SK-N-SH treated with all-trans-retinoic acid at 6 μM for 48 hours (cell line): ENCODE measurements around the gene DSE.

Experiments used
- ATAC-seq: fragments of 200-7000 bp; cut with Tn5 transposase; 3 replicates; pipeline ENCODE4 v1.9.1; 2020; ENCODE audit warnings: mild to moderate bottlenecking, moderate library complexity
- ARNTL ChIP-seq: fragments of 450-650 bp; formaldehyde crosslinking; IDR thresholded peaks from 2 replicates; pipeline ENCODE4 v1.5.0; 2020; ENCODE audit warnings: low read depth, mild to moderate bottlenecking, moderate library complexity, borderline replicate concordance
- BACH2 ChIP-seq: fragments of 250-450 bp; sonication (Bioruptor Pico); IDR thresholded peaks from 2 replicates; pipeline ENCODE4 v1.9.0; 2021; ENCODE audit warnings: mild to moderate bottlenecking, borderline replicate concordance
- CSDC2 ChIP-seq: fragments of 250-450 bp; sonication (Bioruptor Pico); IDR thresholded peaks from 2 replicates; pipeline ENCODE4 v1.5.0; 2020; ENCODE audit warnings: mild to moderate bottlenecking, moderate library complexity
- ESRRG ChIP-seq: fragments of 250-450 bp; sonication (Bioruptor Pico); IDR thresholded peaks from 2 replicates; pipeline ENCODE4 v1.6.1; 2021; ENCODE audit warnings: mild to moderate bottlenecking
- GLIS3 ChIP-seq: fragments of 250-450 bp; sonication (Bioruptor Pico); IDR thresholded peaks from 2 replicates; pipeline ENCODE4 v1.5.0; 2020; ENCODE audit warnings: mild to moderate bottlenecking, moderate library complexity
- ISL1 ChIP-seq: fragments of 250-450 bp; sonication (Bioruptor Pico); IDR thresholded peaks from 2 replicates; pipeline ENCODE4 v2.1.2; 2022; ENCODE audit warnings: mild to moderate bottlenecking, moderate library complexity
- OSR1 ChIP-seq: fragments of 250-450 bp; sonication (Bioruptor Pico); IDR thresholded peaks from 2 replicates; pipeline ENCODE4 v1.8.0; 2022; ENCODE audit warnings: moderate library complexity, mild to moderate bottlenecking, inconsistent platforms
- PPARA ChIP-seq: fragments of 250-450 bp; sonication (Bioruptor Pico); IDR thresholded peaks from 2 replicates; pipeline ENCODE4 v1.5.0; 2020; ENCODE audit warnings: mild to moderate bottlenecking, borderline replicate concordance
- RARB ChIP-seq: fragments of 250-450 bp; sonication (Bioruptor Pico); IDR thresholded peaks from 2 replicates; pipeline ENCODE4 v1.8.0; 2021; ENCODE audit warnings: mild to moderate bottlenecking, moderate library complexity
- SNAI2 ChIP-seq: fragments of 250-450 bp; sonication (Bioruptor Pico); IDR thresholded peaks from 2 replicates; pipeline ENCODE4 v1.5.0; 2020; ENCODE audit warnings: mild to moderate bottlenecking, moderate library complexity
- TCF4 ChIP-seq: fragments of 250-450 bp; sonication (Bioruptor Pico); IDR thresholded peaks from 2 replicates; pipeline ENCODE4 v1.8.0; 2021; ENCODE audit warnings: mild to moderate bottlenecking, moderate library complexity, borderline replicate concordance
- TOX ChIP-seq: fragments of 250-450 bp; sonication (Bioruptor Pico); IDR thresholded peaks from 2 replicates; pipeline ENCODE4 v1.8.0; 2021; ENCODE audit warnings: mild to moderate bottlenecking, moderate library complexity, borderline replicate concordance
- ZC3H10 ChIP-seq: fragments of 250-450 bp; sonication (Bioruptor Pico); IDR thresholded peaks from 2 replicates; pipeline ENCODE4 v1.5.1; 2021; ENCODE audit warnings: mild to moderate bottlenecking, moderate library complexity
- ZFP3 ChIP-seq: fragments of 250-450 bp; sonication (Bioruptor Pico); IDR thresholded peaks from 2 replicates; pipeline ENCODE4 v1.5.0; 2020; ENCODE audit warnings: mild to moderate bottlenecking, moderate library complexity
- ZFP30 ChIP-seq: fragments of 450-650 bp; formaldehyde crosslinking; IDR thresholded peaks from 2 replicates; pipeline ENCODE4 v1.5.0; 2022; ENCODE audit warnings: mild to moderate bottlenecking, moderate library complexity
- ZNF565 ChIP-seq: fragments of 450-650 bp; formaldehyde crosslinking; conservative IDR thresholded peaks from 2 replicates; pipeline ENCODE4 v1.5.0; 2020; ENCODE audit warnings: low read depth, mild to moderate bottlenecking, moderate library complexity
- ZNF70 ChIP-seq: fragments of 450-650 bp; formaldehyde crosslinking; IDR thresholded peaks from 2 replicates; pipeline ENCODE4 v1.5.0; 2020; ENCODE audit warnings: mild to moderate bottlenecking, moderate library complexity
- ZNF8 ChIP-seq: fragments of 450-650 bp; formaldehyde crosslinking; IDR thresholded peaks from 2 replicates; pipeline ENCODE4 v1.5.0; 2020; ENCODE audit warnings: mild to moderate bottlenecking, moderate library complexity
- TF ChIP-seq, protein P1 (sequence below): fragments of 250-450 bp; sonication (Bioruptor Pico); IDR thresholded peaks from 2 replicates; pipeline ENCODE4 v1.8.0; 2021; ENCODE audit warnings: low read depth, mild to moderate bottlenecking, moderate library complexity, borderline replicate concordance
- TF ChIP-seq, protein P2 (sequence below): fragments of 250-450 bp; sonication (Bioruptor Pico); IDR thresholded peaks from 2 replicates; pipeline ENCODE4 v1.8.0; 2020; ENCODE audit warnings: mild to moderate bottlenecking, moderate library complexity, borderline replicate concordance
- TF ChIP-seq, protein P3 (sequence below): fragments of 250-450 bp; sonication (Bioruptor Pico); IDR thresholded peaks from 2 replicates; pipeline ENCODE4 v1.5.1; 2020; ENCODE audit warnings: low read depth, mild to moderate bottlenecking, moderate library complexity
- TF ChIP-seq, protein P4 (sequence below): fragments of 250-450 bp; sonication (Bioruptor Pico); IDR thresholded peaks from 2 replicates; pipeline ENCODE4 v1.5.1; 2021; ENCODE audit warnings: mild to moderate bottlenecking, moderate library complexity

The DSE gene

DNA sequence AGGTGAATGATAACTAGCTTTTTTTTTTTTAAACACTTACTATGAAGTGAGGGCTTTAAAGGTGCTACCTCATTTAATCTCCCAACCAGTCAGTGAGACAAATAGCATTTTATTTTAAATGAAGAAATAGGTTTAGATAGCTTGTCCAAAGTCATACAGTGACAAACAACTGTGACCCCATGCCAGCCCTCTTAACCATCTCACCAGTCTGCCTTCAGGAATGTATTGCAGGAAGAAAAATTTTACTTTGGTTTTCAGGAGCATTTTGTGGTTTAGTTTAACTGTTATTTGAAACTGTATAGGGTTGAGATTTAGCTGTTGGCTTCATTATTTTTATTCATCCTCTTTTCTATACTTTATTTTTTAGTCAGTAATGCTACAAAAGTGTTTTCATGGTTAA lies 18.6 kb downstream of the DSE start:
- TF ChIP-seq, protein P1, sequence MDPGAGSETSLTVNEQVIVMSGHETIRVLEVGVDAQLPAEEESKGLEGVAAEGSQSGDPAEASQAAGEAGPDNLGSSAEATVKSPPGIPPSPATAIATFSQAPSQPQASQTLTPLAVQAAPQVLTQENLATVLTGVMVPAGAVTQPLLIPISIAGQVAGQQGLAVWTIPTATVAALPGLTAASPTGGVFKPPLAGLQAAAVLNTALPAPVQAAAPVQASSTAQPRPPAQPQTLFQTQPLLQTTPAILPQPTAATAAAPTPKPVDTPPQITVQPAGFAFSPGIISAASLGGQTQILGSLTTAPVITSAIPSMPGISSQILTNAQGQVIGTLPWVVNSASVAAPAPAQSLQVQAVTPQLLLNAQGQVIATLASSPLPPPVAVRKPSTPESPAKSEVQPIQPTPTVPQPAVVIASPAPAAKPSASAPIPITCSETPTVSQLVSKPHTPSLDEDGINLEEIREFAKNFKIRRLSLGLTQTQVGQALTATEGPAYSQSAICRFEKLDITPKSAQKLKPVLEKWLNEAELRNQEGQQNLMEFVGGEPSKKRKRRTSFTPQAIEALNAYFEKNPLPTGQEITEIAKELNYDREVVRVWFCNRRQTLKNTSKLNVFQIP (CRISPR knock-in tag), result no peak
- TF ChIP-seq ZNF8 (CRISPR knock-in tag) (no peak), ZC3H10 (CRISPR knock-in tag) (no peak), ZFP30 (CRISPR knock-in tag) (no peak), ZFP3 (CRISPR knock-in tag) (no peak), TOX (CRISPR knock-in tag) (no peak), ESRRG (CRISPR knock-in tag) (no peak), ZNF565 (no peak)
- TF ChIP-seq, all 23 proteins: peak for 0
- ATAC-seq, result no peak; the same call in 2 of the 3 replicates

DNA sequence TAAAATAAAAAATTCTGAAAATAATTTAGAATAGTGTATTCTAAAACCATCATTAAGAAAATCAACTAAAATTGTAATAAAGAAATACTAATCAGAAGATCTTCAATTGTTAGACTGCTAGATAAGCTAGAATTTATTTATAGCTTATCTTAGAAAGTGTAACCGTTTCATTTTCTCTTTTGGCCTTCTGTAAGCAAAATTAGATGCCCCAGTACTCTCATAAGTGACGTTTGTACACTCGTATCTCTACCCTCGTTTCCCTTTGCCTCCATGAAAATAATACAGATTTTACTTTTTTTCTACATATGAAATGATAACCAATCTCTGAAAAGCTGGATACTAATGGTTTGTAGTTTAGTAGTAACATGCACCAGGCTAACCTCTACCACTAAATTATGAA lies 19.8 kb downstream of the DSE start:
- TF ChIP-seq ZNF565, result no peak
- no peak for TF ChIP-seq ZC3H10 (CRISPR knock-in tag)
- no peak for TF ChIP-seq ARNTL (CRISPR knock-in tag)
- TF ChIP-seq OSR1 (CRISPR knock-in tag), result no peak
- TF ChIP-seq, all 23 proteins: peak for 0
- no peak for ATAC-seq

DNA sequence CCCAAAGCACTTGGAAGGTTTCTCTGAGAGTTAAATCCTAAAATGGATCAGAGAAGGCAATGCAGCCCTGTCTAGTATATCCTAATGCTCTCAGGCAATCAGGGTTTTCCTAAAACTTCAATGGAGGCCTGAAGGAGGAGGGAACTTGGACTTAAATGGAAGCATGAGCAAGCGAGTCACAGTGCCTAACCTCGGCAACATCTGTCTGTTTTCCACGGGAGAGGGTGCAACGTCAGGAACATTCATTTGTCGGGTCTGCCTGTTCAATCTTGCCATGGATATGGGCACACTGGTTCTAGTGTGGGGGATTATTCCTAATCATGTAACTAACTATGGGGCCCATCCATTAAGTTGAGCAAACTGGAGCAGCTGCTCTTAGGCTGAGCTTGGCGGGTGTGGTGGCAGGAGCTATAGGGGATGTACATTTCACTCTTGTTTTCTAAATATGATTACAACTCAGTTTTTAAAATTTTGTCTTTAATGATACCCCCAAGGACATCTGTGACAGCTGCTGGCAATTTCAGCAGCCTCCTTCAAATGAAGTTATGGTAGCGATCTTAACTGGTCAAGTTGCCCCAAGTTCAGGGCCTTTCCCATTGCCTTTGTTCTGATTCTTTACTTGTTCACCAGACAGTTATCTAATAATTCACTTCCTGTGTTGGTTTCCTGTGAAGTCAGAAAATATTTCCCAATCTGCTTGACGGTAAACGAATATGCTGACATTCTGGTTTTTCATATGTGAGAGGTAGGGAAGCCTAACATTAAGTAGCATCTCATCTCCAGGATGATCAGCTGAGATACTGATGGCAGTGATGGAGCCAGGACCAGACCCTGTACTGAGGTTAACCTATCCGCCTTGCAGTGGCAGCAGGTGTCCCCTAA lies 21.6 kb downstream of the DSE start:
- TF ChIP-seq ESRRG (CRISPR knock-in tag) (no peak), BACH2 (CRISPR knock-in tag) (no peak), RARB (CRISPR knock-in tag) (no peak), TCF4 (CRISPR knock-in tag) (no peak), ISL1 (no peak), GLIS3 (CRISPR knock-in tag) (no peak), ZFP30 (CRISPR knock-in tag) (no peak), ZC3H10 (CRISPR knock-in tag) (no peak)
- TF ChIP-seq, protein P2, sequence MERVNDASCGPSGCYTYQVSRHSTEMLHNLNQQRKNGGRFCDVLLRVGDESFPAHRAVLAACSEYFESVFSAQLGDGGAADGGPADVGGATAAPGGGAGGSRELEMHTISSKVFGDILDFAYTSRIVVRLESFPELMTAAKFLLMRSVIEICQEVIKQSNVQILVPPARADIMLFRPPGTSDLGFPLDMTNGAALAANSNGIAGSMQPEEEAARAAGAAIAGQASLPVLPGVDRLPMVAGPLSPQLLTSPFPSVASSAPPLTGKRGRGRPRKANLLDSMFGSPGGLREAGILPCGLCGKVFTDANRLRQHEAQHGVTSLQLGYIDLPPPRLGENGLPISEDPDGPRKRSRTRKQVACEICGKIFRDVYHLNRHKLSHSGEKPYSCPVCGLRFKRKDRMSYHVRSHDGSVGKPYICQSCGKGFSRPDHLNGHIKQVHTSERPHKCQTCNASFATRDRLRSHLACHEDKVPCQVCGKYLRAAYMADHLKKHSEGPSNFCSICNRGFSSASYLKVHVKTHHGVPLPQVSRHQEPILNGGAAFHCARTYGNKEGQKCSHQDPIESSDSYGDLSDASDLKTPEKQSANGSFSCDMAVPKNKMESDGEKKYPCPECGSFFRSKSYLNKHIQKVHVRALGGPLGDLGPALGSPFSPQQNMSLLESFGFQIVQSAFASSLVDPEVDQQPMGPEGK (CRISPR knock-in tag), result no peak
- TF ChIP-seq, all 23 proteins: peak for 0
- no peak for ATAC-seq

DNA sequence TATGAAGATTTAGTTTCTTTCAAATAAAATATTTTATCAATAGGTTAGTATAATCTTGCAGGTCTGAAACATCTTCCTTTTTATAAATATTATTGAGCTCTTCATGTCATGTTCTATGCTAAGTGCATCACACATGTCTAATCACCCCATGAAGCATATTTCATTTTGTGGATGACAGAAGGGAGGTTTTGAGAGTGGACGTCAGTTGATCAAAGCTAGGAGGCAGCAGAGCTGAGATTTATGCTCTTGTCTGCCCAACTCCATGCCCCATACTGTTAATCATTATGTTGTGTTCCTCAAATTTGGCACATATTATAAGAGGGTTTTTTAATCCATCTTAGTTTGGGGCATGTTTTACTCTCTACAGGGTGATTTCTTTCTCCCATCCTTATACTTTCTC lies 22.7 kb downstream of the DSE start:
- TF ChIP-seq BACH2 (CRISPR knock-in tag), result no peak
- TF ChIP-seq, all 23 proteins: peak for 0
- ATAC-seq, result peak; percentile 47; the same call in 2 of the 3 replicates

DNA sequence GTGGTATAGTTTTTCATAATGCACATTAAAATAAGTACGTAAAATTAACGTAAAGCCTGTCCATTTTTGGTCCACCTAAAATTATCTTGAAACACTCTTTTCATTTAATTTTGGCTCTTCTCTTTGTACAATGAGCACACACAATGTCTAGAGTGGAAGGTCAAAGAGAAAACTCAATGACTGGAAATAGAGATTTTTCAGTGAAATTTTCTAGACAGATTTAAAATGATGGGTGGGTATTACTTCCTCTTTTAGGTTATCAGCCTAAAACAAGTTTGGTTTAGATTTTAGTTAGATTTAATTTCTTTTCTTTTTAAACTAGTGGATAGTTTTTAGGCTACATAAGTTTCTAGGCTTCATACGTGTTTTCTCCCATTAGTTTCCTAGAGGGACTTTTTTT lies 24.9 kb downstream of the DSE start:
- TF ChIP-seq GLIS3 (CRISPR knock-in tag), result no peak
- TF ChIP-seq ZFP30 (CRISPR knock-in tag), result no peak
- TF ChIP-seq ZNF8 (CRISPR knock-in tag), result no peak
- ATAC-seq, result no peak

DNA sequence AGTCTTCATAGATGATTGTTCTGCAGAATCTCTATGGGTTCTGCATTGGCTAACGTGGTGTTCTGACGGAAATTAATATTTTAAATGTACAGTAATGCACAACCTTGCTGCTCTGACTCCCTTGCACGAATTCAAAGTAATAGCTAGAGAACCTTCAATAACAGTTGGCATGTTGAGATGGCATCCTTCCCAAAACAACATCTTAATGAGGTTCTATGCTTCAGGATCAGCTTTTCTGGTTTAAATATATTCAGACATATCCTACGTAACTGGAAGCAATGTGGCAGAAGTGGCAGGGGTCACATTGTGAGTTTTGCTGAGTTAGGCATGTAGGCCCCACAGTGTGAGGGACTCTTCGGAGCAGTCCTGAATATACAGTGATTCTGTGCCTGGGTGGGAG lies 25.7 kb downstream of the DSE start:
- TF ChIP-seq ZFP30 (CRISPR knock-in tag), result no peak
- TF ChIP-seq GLIS3 (CRISPR knock-in tag), result no peak
- TF ChIP-seq, protein P3, sequence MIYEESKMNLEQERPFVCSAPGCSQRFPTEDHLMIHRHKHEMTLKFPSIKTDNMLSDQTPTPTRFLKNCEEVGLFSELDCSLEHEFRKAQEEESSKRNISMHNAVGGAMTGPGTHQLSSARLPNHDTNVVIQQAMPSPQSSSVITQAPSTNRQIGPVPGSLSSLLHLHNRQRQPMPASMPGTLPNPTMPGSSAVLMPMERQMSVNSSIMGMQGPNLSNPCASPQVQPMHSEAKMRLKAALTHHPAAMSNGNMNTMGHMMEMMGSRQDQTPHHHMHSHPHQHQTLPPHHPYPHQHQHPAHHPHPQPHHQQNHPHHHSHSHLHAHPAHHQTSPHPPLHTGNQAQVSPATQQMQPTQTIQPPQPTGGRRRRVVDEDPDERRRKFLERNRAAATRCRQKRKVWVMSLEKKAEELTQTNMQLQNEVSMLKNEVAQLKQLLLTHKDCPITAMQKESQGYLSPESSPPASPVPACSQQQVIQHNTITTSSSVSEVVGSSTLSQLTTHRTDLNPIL, result no peak
- TF ChIP-seq, protein P4, sequence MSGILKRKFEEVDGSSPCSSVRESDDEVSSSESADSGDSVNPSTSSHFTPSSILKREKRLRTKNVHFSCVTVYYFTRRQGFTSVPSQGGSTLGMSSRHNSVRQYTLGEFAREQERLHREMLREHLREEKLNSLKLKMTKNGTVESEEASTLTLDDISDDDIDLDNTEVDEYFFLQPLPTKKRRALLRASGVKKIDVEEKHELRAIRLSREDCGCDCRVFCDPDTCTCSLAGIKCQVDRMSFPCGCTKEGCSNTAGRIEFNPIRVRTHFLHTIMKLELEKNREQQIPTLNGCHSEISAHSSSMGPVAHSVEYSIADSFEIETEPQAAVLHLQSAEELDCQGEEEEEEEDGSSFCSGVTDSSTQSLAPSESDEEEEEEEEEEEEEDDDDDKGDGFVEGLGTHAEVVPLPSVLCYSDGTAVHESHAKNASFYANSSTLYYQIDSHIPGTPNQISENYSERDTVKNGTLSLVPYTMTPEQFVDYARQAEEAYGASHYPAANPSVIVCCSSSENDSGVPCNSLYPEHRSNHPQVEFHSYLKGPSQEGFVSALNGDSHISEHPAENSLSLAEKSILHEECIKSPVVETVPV, result no peak
- TF ChIP-seq ZNF565, result no peak
- no peak for TF ChIP-seq PPARA (CRISPR knock-in tag)
- no peak for TF ChIP-seq TOX (CRISPR knock-in tag)
- TF ChIP-seq ZFP3 (CRISPR knock-in tag), result no peak
- no peak for TF ChIP-seq ZC3H10 (CRISPR knock-in tag)
- TF ChIP-seq SNAI2 (CRISPR knock-in tag), result no peak
- no peak for TF ChIP-seq BACH2 (CRISPR knock-in tag)
- TF ChIP-seq CSDC2 (CRISPR knock-in tag), result no peak
- no peak for TF ChIP-seq RARB (CRISPR knock-in tag)
- no peak for TF ChIP-seq TCF4 (CRISPR knock-in tag)
- no peak for TF ChIP-seq ZNF8 (CRISPR knock-in tag)
- no peak for TF ChIP-seq ISL1
- no peak for TF ChIP-seq ARNTL (CRISPR knock-in tag)
- no peak for TF ChIP-seq ZNF70
- TF ChIP-seq OSR1 (CRISPR knock-in tag), result no peak
- no peak for ATAC-seq
